ENCODE results near the gene DNAH9. TPM values are rescaled to one million over a fixed set of nuclear protein-coding genes. Genes with fewer than 3 reads are reported as not detected.

DNAH9 gene
- total RNA-seq, 1 donor from 2014 or later = 0.08 TPM

DNA sequence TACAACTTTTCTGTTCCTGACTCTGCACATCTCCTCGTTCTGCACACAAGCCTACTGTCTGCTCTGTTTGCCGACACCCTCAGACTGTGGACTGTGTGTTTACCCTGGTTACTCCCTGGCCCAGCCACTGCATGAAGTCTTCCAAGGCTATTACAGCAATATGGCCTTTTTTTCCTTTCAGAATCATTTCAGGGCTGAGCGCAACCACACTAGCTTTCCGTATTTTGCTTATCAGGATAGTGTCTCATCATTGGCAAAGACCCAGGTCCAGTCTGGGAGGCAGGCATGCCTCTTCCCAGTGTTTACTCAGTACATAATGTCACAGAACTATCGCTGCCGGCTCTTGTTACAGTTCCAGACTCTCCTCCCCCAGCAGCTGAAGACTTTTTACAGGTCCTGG is 10.1 kb downstream of the DNAH9 start:
- intact Hi-C loops (cut with micrococcal nuclease) = no loop called here
- TF ChIP-seq, protein P1, sequence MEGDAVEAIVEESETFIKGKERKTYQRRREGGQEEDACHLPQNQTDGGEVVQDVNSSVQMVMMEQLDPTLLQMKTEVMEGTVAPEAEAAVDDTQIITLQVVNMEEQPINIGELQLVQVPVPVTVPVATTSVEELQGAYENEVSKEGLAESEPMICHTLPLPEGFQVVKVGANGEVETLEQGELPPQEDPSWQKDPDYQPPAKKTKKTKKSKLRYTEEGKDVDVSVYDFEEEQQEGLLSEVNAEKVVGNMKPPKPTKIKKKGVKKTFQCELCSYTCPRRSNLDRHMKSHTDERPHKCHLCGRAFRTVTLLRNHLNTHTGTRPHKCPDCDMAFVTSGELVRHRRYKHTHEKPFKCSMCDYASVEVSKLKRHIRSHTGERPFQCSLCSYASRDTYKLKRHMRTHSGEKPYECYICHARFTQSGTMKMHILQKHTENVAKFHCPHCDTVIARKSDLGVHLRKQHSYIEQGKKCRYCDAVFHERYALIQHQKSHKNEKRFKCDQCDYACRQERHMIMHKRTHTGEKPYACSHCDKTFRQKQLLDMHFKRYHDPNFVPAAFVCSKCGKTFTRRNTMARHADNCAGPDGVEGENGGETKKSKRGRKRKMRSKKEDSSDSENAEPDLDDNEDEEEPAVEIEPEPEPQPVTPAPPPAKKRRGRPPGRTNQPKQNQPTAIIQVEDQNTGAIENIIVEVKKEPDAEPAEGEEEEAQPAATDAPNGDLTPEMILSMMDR (IDR thresholded peaks at IDR 0.05; ENCODE audit: borderline replicate concordance) = no peak
- H3K4me3 ChIP-seq = no peak overlapping the region
- H3K36me3 ChIP-seq = no peaks in the 10 kb centered on the region
- peak overlapping the region; percentile 52 for H3K27ac ChIP-seq (replicated peaks)
- no peaks in the 10 kb centered on the region for H3K9me3 ChIP-seq (replicated peaks)
- DNase-seq = peak; percentile 27
- peaks cover 48% of the 10 kb centered on the region for H3K27me3 ChIP-seq (ENCODE audit: low read depth)
- no peaks in the 10 kb centered on the region for H3K4me1 ChIP-seq

DNA sequence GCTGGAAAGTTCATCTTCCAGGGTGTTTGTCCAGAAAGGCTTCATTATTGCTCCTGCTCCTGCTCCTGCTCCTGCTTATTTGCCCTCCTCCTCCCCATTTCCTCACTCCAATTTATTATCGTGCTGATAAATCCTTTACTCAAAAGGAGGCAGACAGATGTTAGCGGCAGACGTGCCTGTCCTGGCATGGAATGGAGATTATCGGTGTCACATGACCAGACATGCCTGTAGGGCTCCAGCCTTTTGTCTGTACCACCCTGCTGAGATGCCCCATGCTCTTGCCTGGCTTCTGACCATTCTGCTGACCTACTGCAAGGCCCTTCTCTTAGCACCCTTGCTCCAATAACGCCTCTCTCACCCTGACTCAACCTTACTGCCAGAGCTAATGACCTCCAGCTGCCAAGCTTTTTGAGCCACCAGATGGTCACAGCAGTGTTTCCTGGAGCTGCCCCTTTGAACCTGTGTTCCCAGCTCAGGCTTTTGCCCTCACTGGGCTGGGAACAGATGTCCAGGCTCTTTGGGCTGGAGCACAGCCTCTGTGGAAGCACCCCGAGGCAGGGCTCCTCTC is 12.8 kb downstream of the DNAH9 start:
- Histone ChIP-seq H3K36me3 (no peaks in the 10 kb centered on the region), H3K9me3 (replicated peaks) (no peaks in the 10 kb centered on the region), H3K4me3 (no peak overlapping the region), H3K27me3 (ENCODE audit: low read depth) (peaks cover 37% of the 10 kb centered on the region), H3K4me1 (no peaks in the 10 kb centered on the region), H3K27ac (replicated peaks) (no peak overlapping the region)
- intact Hi-C loops (cut with micrococcal nuclease) = no loop called here
- no peak for DNase-seq
- TF ChIP-seq, protein P1 (IDR thresholded peaks at IDR 0.05; ENCODE audit: borderline replicate concordance) = no peak

DNA sequence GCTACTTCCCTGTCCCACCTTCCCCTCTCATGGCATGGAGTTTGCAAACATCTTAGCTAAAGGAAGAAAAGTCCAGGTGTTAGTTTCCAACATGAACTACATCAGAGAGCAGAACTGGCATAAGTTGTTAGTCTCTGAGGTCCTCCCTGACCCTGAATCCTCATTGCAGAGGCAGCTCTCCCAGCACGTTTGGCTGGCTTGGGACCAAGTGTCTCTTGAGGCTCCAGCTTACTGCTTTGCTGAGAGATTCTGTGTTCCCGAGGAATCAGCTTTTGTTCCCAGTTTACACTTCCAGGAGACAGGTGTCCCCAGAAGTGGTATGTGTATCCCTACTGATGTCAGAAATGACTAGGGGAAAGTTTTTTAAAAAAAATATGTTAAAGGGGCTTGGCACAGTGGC is 14.7 kb downstream of the DNAH9 start:
- peaks cover 40% of the 10 kb centered on the region for H3K27me3 ChIP-seq (ENCODE audit: low read depth)
- TF ChIP-seq, protein P1 (IDR thresholded peaks at IDR 0.05; ENCODE audit: borderline replicate concordance) = no peak
- no peaks in the 10 kb centered on the region for H3K4me1 ChIP-seq
- no peaks in the 10 kb centered on the region for H3K36me3 ChIP-seq
- no peak overlapping the region for H3K4me3 ChIP-seq
- intact Hi-C loops (cut with micrococcal nuclease) = no loop called here
- DNase-seq = no peak
- no peak overlapping the region for H3K27ac ChIP-seq (replicated peaks)
- no peaks in the 10 kb centered on the region for H3K9me3 ChIP-seq (replicated peaks)

DNA sequence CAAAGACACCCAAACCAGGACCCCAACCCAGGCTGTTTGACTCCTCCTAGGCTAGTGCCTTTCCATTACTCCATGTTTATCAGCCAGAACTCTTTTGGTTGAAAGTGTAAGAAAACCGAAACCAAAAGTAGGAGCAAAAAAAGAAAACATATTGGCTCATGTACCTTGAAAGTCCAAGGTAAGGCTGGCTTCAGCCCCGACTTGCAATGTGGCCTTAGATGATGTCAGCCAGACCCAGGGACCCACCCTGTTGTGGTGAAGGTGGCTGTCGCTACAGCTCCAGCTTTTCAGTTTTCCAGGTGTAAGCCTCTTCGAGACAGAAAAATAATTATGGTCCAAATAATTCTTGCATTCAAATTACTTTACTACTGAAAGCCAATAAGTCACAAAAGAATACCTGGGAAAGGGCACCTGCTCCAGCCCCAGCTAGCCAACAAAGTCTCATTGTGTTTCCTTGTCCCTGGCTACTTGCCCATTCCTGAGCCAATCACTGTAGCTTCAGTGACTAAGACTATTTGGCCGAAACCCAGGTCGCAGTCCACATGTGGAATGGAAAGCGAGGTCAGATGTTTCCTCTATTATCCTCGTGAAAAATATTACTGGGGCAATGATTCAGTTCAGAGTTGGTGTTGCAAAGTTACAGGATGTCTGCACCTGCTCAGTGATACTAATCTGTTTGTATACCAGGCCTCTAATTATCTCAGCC is 20.7 kb downstream of the DNAH9 start:
- H3K27me3 ChIP-seq (ENCODE audit: low read depth) = peaks cover 22% of the 10 kb centered on the region
- H3K9me3 ChIP-seq (replicated peaks) = no peaks in the 10 kb centered on the region

DNA sequence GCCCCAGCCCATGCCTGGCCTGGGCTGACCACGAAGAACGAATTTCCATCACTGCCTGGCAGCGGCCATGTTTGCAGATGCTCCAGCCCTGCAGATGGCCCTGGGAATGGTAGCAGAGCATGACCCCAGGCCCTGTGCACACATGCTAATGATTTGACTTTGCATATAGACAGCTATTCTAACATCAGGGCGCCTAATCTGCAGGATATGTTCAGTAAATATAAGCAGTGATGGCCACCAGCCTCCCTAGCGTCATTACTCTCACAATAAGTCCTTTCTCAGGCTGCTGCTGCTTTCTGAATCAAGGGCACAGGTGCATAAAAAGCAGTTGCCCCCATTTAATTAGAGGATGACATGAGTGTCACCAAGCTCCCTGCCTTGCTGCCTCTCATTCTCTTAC is 24.2 kb downstream of the DNAH9 start:
- no peaks in the 10 kb centered on the region for H3K4me1 ChIP-seq
- TF ChIP-seq, protein P1 (IDR thresholded peaks at IDR 0.05; ENCODE audit: borderline replicate concordance) = no peak
- H3K27me3 ChIP-seq (ENCODE audit: low read depth) = peaks cover 42% of the 10 kb centered on the region
- no peak for DNase-seq
- intact Hi-C loops (cut with micrococcal nuclease) = no loop called here
- H3K9me3 ChIP-seq (replicated peaks) = no peaks in the 10 kb centered on the region
- no peaks in the 10 kb centered on the region for H3K36me3 ChIP-seq
- H3K4me3 ChIP-seq = no peak overlapping the region
- H3K27ac ChIP-seq (replicated peaks) = no peak overlapping the region

More for the DNA sequence above, 20.7 kb downstream of the DNAH9 start:
- intact Hi-C loops (cut with micrococcal nuclease) = no loop called here
- H3K36me3 ChIP-seq = no peaks in the 10 kb centered on the region
- H3K27ac ChIP-seq (replicated peaks) = no peak overlapping the region
- H3K4me1 ChIP-seq = no peaks in the 10 kb centered on the region
- no peak overlapping the region for H3K4me3 ChIP-seq
- TF ChIP-seq, protein P1 (IDR thresholded peaks at IDR 0.05; ENCODE audit: borderline replicate concordance) = no peak
- DNase-seq = no peak
